H1 (cell line): ENCODE measurements around the gene IQGAP1. TPM values are rescaled to one million over a fixed set of nuclear protein-coding genes. Genes with fewer than 3 reads are reported as not detected.

Experiments used
- CTCF ChIA-PET: fragments of 300-600 bp; sonication (Branson Sonifier 250); formaldehyde crosslinking; loops from one replicate; lab custom pipeline; 2021; ENCODE audit not compliant: partially characterized antibody; lab: Charles Lee
- POLR2A ChIA-PET: fragments of 300-600 bp; sonication (Branson Sonifier 250); formaldehyde crosslinking; loops from one replicate; lab custom pipeline; 2021; ENCODE audit warnings: inconsistent platforms; ENCODE audit not compliant: partially characterized antibody; lab: Charles Lee
- DNase-seq, 2 experiments: peaks; one replicate each; pipeline versions ENCODE4 v3.0.0 to v3.0.0-alpha.2; 2010 to 2022; ENCODE audit warnings: low spot score in 2 of 2, low read depth in 1 of 2, mixed read lengths in 1 of 2
- FAIRE-seq: peaks from 2 replicates; lab custom pipeline; 2011; peaks lifted over from hg19 to GRCh38; lab: Jason Lieb, UNC
- H2AFZ ChIP-seq: 2 replicates; pipeline ENCODE4 v1.8.1; 2012; ENCODE audit warnings: low read length, inconsistent platforms
- H2AK5ac ChIP-seq: 2 replicates; pipeline ENCODE4 v1.6.1; 2013; ENCODE audit warnings: low read depth, low read length
- H2BK120ac ChIP-seq: replicated peaks from 2 replicates; pipeline ENCODE3; 2013; ENCODE audit warnings: low read depth, low read length, inconsistent platforms
- H2BK12ac ChIP-seq: 2 replicates; pipeline ENCODE4 v1.6.1; 2013; ENCODE audit warnings: low read depth, low read length
- H2BK15ac ChIP-seq: 2 replicates; pipeline ENCODE4 v1.6.1; 2013; ENCODE audit warnings: low read length
- H2BK20ac ChIP-seq: 2 replicates; pipeline ENCODE4 v1.6.1; 2013; ENCODE audit warnings: low read length
- H2BK5ac ChIP-seq: 2 replicates; pipeline ENCODE4 v1.6.1; 2013; ENCODE audit warnings: low read depth, low read length
- H3K14ac ChIP-seq: 2 replicates; pipeline ENCODE4 v1.6.1; 2013; ENCODE audit warnings: inconsistent platforms; ENCODE audit not compliant: insufficient read length
- H3K18ac ChIP-seq: 2 replicates; pipeline ENCODE4 v1.6.1; 2013; ENCODE audit warnings: low read length; ENCODE audit errors: extremely low read depth
- H3K23ac ChIP-seq: 2 replicates; pipeline ENCODE4 v1.6.1; 2013; ENCODE audit warnings: inconsistent platforms; ENCODE audit not compliant: insufficient read length
- H3K23me2 ChIP-seq: 2 replicates; pipeline ENCODE4 v1.6.1; 2013; ENCODE audit warnings: low read depth, low read length
- H3K27ac ChIP-seq: 2 replicates; pipeline ENCODE4 v1.6.1; 2011; ENCODE audit warnings: low read depth, low read length, inconsistent platforms
- H3K27me3 ChIP-seq, 4 experiments: replicated peaks in 1 of 4; 1 replicate in 1 of 4; 2 replicates in 3 of 4; pipeline versions ENCODE4 v1.6.1 to v1.8.1; 2011 to 2013; ENCODE audit warnings: low read length in 3 of 4, mild to moderate bottlenecking in 3 of 4, inconsistent platforms in 2 of 4, mixed read lengths in 2 of 4, moderate library complexity in 1 of 4; ENCODE audit not compliant: control insufficient read depth in 3 of 4, insufficient read depth in 3 of 4; ENCODE audit errors: extremely low read depth in 1 of 4
- H3K36me3 ChIP-seq, 4 experiments: 2 replicates each; pipeline versions ENCODE4 v1.6.1 to v1.8.1; 2011 to 2013; ENCODE audit warnings: mild to moderate bottlenecking in 4 of 4, low read length in 3 of 4, moderate library complexity in 2 of 4, control low read depth in 1 of 4, inconsistent platforms in 1 of 4; ENCODE audit not compliant: insufficient read depth in 4 of 4, control insufficient read depth in 2 of 4
- H3K4ac ChIP-seq: replicated peaks from 2 replicates; pipeline ENCODE3; 2013; ENCODE audit warnings: low read length, low read depth, mixed read lengths, inconsistent platforms; ENCODE audit not compliant: insufficient read length
- H3K4me1 ChIP-seq, 4 experiments: replicated peaks in 1 of 4; 1 replicate in 1 of 4; 2 replicates in 3 of 4; pipeline versions ENCODE4 v1.6.1 to v1.8.1; 2011 to 2013; ENCODE audit warnings: low read length in 3 of 4, inconsistent platforms in 2 of 4, mixed read lengths in 1 of 4; ENCODE audit not compliant: insufficient read depth in 4 of 4, control insufficient read depth in 3 of 4
- H3K4me2 ChIP-seq, 2 experiments: 2 replicates each; pipeline versions ENCODE4 v1.6.1 to v1.8.1; 2011 to 2013; ENCODE audit warnings: low read depth in 2 of 2, low read length in 2 of 2, control low read depth in 1 of 2, inconsistent platforms in 1 of 2, mild to moderate bottlenecking in 1 of 2; ENCODE audit not compliant: insufficient read depth in 1 of 2
- H3K4me3 ChIP-seq, 4 experiments: fragments of 200-600, 300-600 bp in 1 of 4; sonication (generic), shearing (Covaris generic), sonication (Bioruptor Twin) in 1 of 4; 2 replicates each; pipeline versions ENCODE4 v1.5.1 to v1.8.1; 2011 to 2016; ENCODE audit warnings: low read length in 4 of 4, low read depth in 3 of 4, control low read depth in 2 of 4, inconsistent platforms in 2 of 4, mild to moderate bottlenecking in 2 of 4, mixed read lengths in 1 of 4, moderate library complexity in 1 of 4; ENCODE audit not compliant: insufficient read depth in 2 of 4; ENCODE audit errors: extremely low read depth in 1 of 4
- H3K56ac ChIP-seq: replicated peaks from 2 replicates; pipeline ENCODE3; 2013; ENCODE audit warnings: low read depth, mild to moderate bottlenecking, mixed read lengths, low read length, inconsistent platforms; ENCODE audit not compliant: insufficient read length
- H3K79me1 ChIP-seq: 2 replicates; pipeline ENCODE4 v1.6.1; 2013; ENCODE audit warnings: low read depth, low read length, control low read depth
- H3K79me2 ChIP-seq, 2 experiments: 2 replicates each; pipeline versions ENCODE4 v1.6.1 to v1.8.1; 2012 to 2013; ENCODE audit warnings: low read length in 2 of 2, mild to moderate bottlenecking in 2 of 2, inconsistent platforms in 1 of 2; ENCODE audit not compliant: insufficient read depth in 2 of 2, control insufficient read depth in 1 of 2
- H3K9ac ChIP-seq, 4 experiments: replicated peaks in 1 of 4; 1 replicate in 1 of 4; 2 replicates in 3 of 4; pipeline versions ENCODE4 v1.6.1 to v1.8.1; 2011 to 2013; ENCODE audit warnings: low read depth in 3 of 4, low read length in 3 of 4, control low read depth in 2 of 4, mild to moderate bottlenecking in 2 of 4, moderate library complexity in 2 of 4, inconsistent platforms in 1 of 4; ENCODE audit errors: extremely low read depth in 1 of 4
- H3K9me3 ChIP-seq, 2 experiments: 2 replicates each; pipeline versions ENCODE4 v1.6.1 to v1.8.1; 2012 to 2013; ENCODE audit warnings: mild to moderate bottlenecking in 2 of 2, moderate library complexity in 2 of 2, control low read depth in 1 of 2, inconsistent platforms in 1 of 2, low read depth in 1 of 2, low read length in 1 of 2, mixed read lengths in 1 of 2; ENCODE audit not compliant: insufficient read depth in 2 of 2
- H4K20me1 ChIP-seq, 2 experiments: replicated peaks in 1 of 2; 2 replicates each; pipeline versions ENCODE3 to v1.8.1; 2011 to 2013; ENCODE audit warnings: inconsistent platforms in 2 of 2, low read length in 2 of 2, mild to moderate bottlenecking in 1 of 2; ENCODE audit not compliant: insufficient read depth in 2 of 2, control insufficient read depth in 1 of 2
- H4K5ac ChIP-seq: 2 replicates; pipeline ENCODE4 v1.6.1; 2013; ENCODE audit warnings: low read length, low read depth, mixed read lengths, inconsistent platforms; ENCODE audit not compliant: insufficient read length
- H4K8ac ChIP-seq: 2 replicates; pipeline ENCODE4 v1.8.0; 2013; ENCODE audit warnings: mild to moderate bottlenecking, moderate library complexity, low read length, inconsistent platforms; ENCODE audit not compliant: insufficient read depth; ENCODE audit errors: extremely low read depth
- H4K91ac ChIP-seq: replicated peaks from 2 replicates; pipeline ENCODE3; 2013; ENCODE audit warnings: low read length, mixed read lengths, inconsistent platforms; ENCODE audit not compliant: insufficient read length
- BACH1 ChIP-seq: IDR thresholded peaks from 2 replicates; pipeline ENCODE4 v1.6.1; 2012; ENCODE audit warnings: low read length, improper control_type of control experiment
- BCL11A ChIP-seq, 2 experiments: IDR thresholded peaks; one replicate each; pipeline ENCODE4 v1.6.1; 2011; ENCODE audit warnings: low read depth in 2 of 2, low read length in 2 of 2, mild to moderate bottlenecking in 2 of 2
- CBX8 ChIP-seq: fragments of 300-800, 300-1000 bp; sonication (generic); IDR thresholded peaks from 2 replicates; pipeline ENCODE4 v1.7.1; 2016; ENCODE audit warnings: low read depth, low read length, borderline replicate concordance
- CREB1 ChIP-seq: IDR thresholded peaks from 2 replicates; pipeline ENCODE4 v1.6.1; 2012; ENCODE audit warnings: inconsistent platforms
- RXRA ChIP-seq: IDR thresholded peaks from 2 replicates; pipeline ENCODE4 v1.6.1; 2011; ENCODE audit warnings: low read depth, mild to moderate bottlenecking, low read length, moderate library complexity; ENCODE audit not compliant: insufficient read depth
- SAP30 ChIP-seq: fragments of 300-600 bp; sonication (generic); IDR thresholded peaks from 2 replicates; pipeline ENCODE4 v1.7.1; 2012; ENCODE audit warnings: low read length, moderate library complexity, mild to moderate bottlenecking, inconsistent platforms; ENCODE audit not compliant: insufficient read depth, insufficient replicate concordance
- SIRT6 ChIP-seq: IDR thresholded peaks from one replicate; pipeline ENCODE4 v1.7.1; 2012; ENCODE audit warnings: low read length, inconsistent platforms
- TAF1 ChIP-seq: IDR thresholded peaks from 2 replicates; pipeline ENCODE4 v1.6.1; 2011; ENCODE audit warnings: mild to moderate bottlenecking, low read depth, low read length
- TBP ChIP-seq: IDR thresholded peaks from 2 replicates; pipeline ENCODE4 v1.6.1; 2011; ENCODE audit warnings: low read depth, low read length, improper control_type of control experiment
- TCF12 ChIP-seq: IDR thresholded peaks from 2 replicates; pipeline ENCODE4 v1.6.1; 2011; ENCODE audit warnings: low read depth, mild to moderate bottlenecking, low read length
- YY1 ChIP-seq: IDR thresholded peaks from 2 replicates; pipeline ENCODE4 v1.6.1; 2011; ENCODE audit warnings: low read depth, mild to moderate bottlenecking, low read length
- ZNF274 ChIP-seq: IDR thresholded peaks from 2 replicates; pipeline ENCODE4 v1.7.0; 2012; ENCODE audit warnings: low read length, borderline replicate concordance; ENCODE audit errors: extremely low read depth
- WGBS, 2 experiments: shearing (Covaris generic) in 1 of 2; methylation state at CpG; one replicate each; pipeline versions ENCODE4 v1.1.6 to v1.1.7; 2013 to 2015; ENCODE audit warnings: low lambda C conversion rate in 2 of 2, mixed read lengths in 2 of 2, inconsistent platforms in 1 of 2, low coverage in 1 of 2, missing lambda C conversion rate in 1 of 2; ENCODE audit not compliant: insufficient replicate concordance in 2 of 2, insufficient coverage in 1 of 2, insufficient read length in 1 of 2; ENCODE audit errors: extremely low coverage in 1 of 2, missing lambda C conversion rate in 1 of 2; 5-methylcytosine and 5-hydroxymethylcytosine counted together
- polyA plus RNA-seq, 7 experiments: library from polyadenylated mRNA; depleted of rRNA in 3 of 7; stranded (reverse) in 5 of 7; unstranded in 2 of 7; fragments of >200 nt in 5 of 7; fragments of 200-250 nt in 2 of 7; gene quantifications; 1 replicate in 5 of 7; 2 replicates in 1 of 7; 4 replicates in 1 of 7; pipeline versions ENCODE4 v1.2.1 to v1.2.3, GENCODE V29; 2011 to 2013; ENCODE audit warnings: missing spikeins in 2 of 7, mixed read lengths in 2 of 7
- total RNA-seq: library from RNA; stranded (reverse); fragmentation: NEBNext Ultra II Directional; extraction: Animal tissue kit (Norgen Biotek cat#: 25700); gene quantifications from 2 replicates; pipeline ENCODE4 v1.2.1, GENCODE V29; 2021
- TF ChIP-seq, protein P1 (sequence below): IDR thresholded peaks from 2 replicates; pipeline ENCODE4 v1.6.1; 2012; ENCODE audit warnings: low read length, inconsistent platforms

The IQGAP1 gene
- total and polyA plus RNA-seq, 2 of the 8 experiments (the other 6 are each of a cell fraction or from before 2014, with no cell fraction given), result 56.0 to 138 TPM

DNA sequence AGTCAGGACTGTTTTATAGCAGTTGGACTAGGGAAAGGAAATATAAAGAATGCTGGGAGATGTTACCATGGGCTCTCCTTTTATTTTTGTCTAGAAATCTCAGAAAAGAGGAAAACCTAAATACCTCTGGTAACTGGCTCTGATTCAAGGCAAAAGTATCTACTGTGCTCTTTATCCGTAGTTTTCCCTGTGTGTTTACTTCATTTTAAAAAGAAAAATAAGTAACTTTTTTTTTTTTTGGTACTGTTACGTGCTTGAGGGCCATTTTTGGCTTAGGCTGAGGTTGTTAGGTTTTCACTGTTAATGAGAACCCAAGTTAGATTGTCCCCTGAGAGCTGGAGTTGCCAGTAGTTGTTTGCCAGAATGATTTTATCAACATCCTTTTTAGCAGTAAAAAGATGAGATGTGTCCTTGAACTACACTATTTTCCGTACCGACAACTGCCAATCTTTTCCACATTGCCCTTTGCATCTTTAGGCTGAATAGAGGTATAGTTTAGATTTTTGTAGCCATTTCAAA is 35.8 kb downstream of the IQGAP1 start:
- Histone ChIP-seq H3K9ac (no peak overlapping the region), H3K4me3 (no peak overlapping the region), H2BK20ac (no peak overlapping the region), H4K91ac (no peak overlapping the region), H4K8ac (no peak overlapping the region), H3K27me3 (no peaks in the 10 kb centered on the region), H2BK5ac (no peak overlapping the region), H4K20me1 (no peaks in the 10 kb centered on the region), H3K56ac (no peak overlapping the region), H2BK12ac (no peak overlapping the region), H2AFZ (no peak overlapping the region), H3K14ac (no peak overlapping the region), H3K79me1 (peaks cover 6% of the 10 kb centered on the region; the same call in 1 of the 2 replicates), H2BK120ac (no peak overlapping the region), H3K79me2 (peaks cover 4 to 64% of the 10 kb centered on the region in 2 experiments; a peak in 3 of 4 replicates), H3K4me1 (peaks cover 3 to 6% (median 5%) of the 10 kb centered on the region in 4 experiments; a peak in 6 of 7 replicates), H3K23ac (no peak overlapping the region), H2AK5ac (no peak overlapping the region), H2BK15ac (no peak overlapping the region), H3K4me2 (no peak overlapping the region), H3K23me2 (no peaks in the 10 kb centered on the region), H4K5ac (no peak overlapping the region), H3K36me3 (peaks cover 0 to 6% (median 1%) of the 10 kb centered on the region in 4 experiments; a peak in 2 of 8 replicates), H3K18ac (no peak overlapping the region), H3K27ac (no peak overlapping the region), H3K9me3 (no peaks in the 10 kb centered on the region), H3K4ac (no peak overlapping the region)
- FAIRE-seq, result no peak
- WGBS, 2 experiments, result 97% methylated on average over 4 of the region's 4 CpGs; no CpG with 5 or more reads in 1 of the 2 experiments
- CTCF ChIA-PET, result interaction anchor here (0.6 to 1.5 kb wide), 7 partner anchors 10 to 121 kb away, joined by 3 read pairs; no protein-coding TSS in a partner anchor
- no peak for DNase-seq
- POLR2A ChIA-PET, result interaction anchor here (0.7 to 2.2 kb wide), 3 partner anchors 10 to 36 kb away, joined by 3 to 7 read pairs (median 4); partner anchors contain the start of gene IQGAP1
- TF ChIP-seq BCL11A (IDR thresholded peaks at IDR 0.05; ENCODE audit: low read depth in 2 of 2, low read length in 2 of 2), result no peak
- TF ChIP-seq RXRA, result no peak
- no peak for TF ChIP-seq CBX8
- no peak for TF ChIP-seq ZNF274
- TF ChIP-seq SIRT6, result no peak
- no peak for TF ChIP-seq BACH1
- TF ChIP-seq CREB1, result no peak
- TF ChIP-seq SAP30, result no peak
- no peak for TF ChIP-seq TAF1
- TF ChIP-seq TBP, result no peak
- no peak for TF ChIP-seq TCF12
- TF ChIP-seq, protein P1, sequence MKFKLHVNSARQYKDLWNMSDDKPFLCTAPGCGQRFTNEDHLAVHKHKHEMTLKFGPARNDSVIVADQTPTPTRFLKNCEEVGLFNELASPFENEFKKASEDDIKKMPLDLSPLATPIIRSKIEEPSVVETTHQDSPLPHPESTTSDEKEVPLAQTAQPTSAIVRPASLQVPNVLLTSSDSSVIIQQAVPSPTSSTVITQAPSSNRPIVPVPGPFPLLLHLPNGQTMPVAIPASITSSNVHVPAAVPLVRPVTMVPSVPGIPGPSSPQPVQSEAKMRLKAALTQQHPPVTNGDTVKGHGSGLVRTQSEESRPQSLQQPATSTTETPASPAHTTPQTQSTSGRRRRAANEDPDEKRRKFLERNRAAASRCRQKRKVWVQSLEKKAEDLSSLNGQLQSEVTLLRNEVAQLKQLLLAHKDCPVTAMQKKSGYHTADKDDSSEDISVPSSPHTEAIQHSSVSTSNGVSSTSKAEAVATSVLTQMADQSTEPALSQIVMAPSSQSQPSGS, result no peak
- no peak for TF ChIP-seq YY1
